Skeletal muscle tissue (tissue), 4 donors: ENCODE results near the gene PRKRA. TPM values are rescaled to one million over a fixed set of nuclear protein-coding genes. Genes with fewer than 3 reads are reported as not detected.
"Not testable (repeated sequence)": the region's sequence is repeated elsewhere in the genome, so short reads cannot be mapped to it uniquely, and the experiment has no call there.

Source experiments
- H3K27ac ChIP-seq: one replicate; pipeline ENCODE4 v1.7.0; 2013; ENCODE audit warnings: mild to moderate bottlenecking, low read depth, low read length, inconsistent platforms
- H3K27me3 ChIP-seq, 3 donors: one replicate each; pipeline ENCODE4 v1.7.0; 2013; ENCODE audit warnings: low read length in 3 of 3; ENCODE audit not compliant: control insufficient read depth in 3 of 3, insufficient read depth in 3 of 3
- H3K36me3 ChIP-seq, 3 donors: one replicate each; pipeline ENCODE4 v1.7.0; 2013; ENCODE audit warnings: low read length in 3 of 3; ENCODE audit not compliant: control insufficient read depth in 3 of 3, insufficient read depth in 3 of 3
- H3K4me1 ChIP-seq, 3 donors: one replicate each; pipeline ENCODE4 v1.7.0; 2013; ENCODE audit warnings: low read length in 3 of 3, mild to moderate bottlenecking in 3 of 3; ENCODE audit not compliant: control insufficient read depth in 3 of 3, insufficient read depth in 3 of 3
- H3K4me3 ChIP-seq, 3 donors: one replicate each; pipeline ENCODE4 v1.7.0; 2013; ENCODE audit warnings: low read length in 3 of 3
- H3K9ac ChIP-seq, 3 donors: one replicate each; pipeline ENCODE4 v1.7.0; 2013; ENCODE audit warnings: low read length in 3 of 3, mild to moderate bottlenecking in 3 of 3, moderate library complexity in 2 of 3, low read depth in 1 of 3
- H3K9me3 ChIP-seq, 3 donors: one replicate each; pipeline ENCODE4 v1.7.0; 2013; ENCODE audit warnings: low read length in 3 of 3; ENCODE audit not compliant: control insufficient read depth in 3 of 3
- total RNA-seq: library from RNA; depleted of rRNA; stranded (reverse); fragments of >200 nt; gene quantifications from one replicate; pipeline ENCODE4 v1.2.3, GENCODE V29; 2014
- donor health status: Osteomylitis.

Gene PRKRA
- total RNA-seq, 1 donor from 2014 or later, result 40.7 TPM

GRCh38 chr2:178436662-178437061 lies 14.3 kb downstream of the PRKRA start:
- Histone ChIP-seq H3K9ac (no peak overlapping the region), H3K27me3 (no peaks in the 10 kb centered on the region), H3K4me3 (no peak overlapping the region), H3K27ac (no peak overlapping the region), H3K36me3 (peaks cover 25 to 73% (median 57%) of the 10 kb centered on the region in 3 donors), H3K4me1 (no peaks in the 10 kb centered on the region), H3K9me3 (no peaks in the 10 kb centered on the region)

GRCh38 chr2:178429336-178429735 lies 21.6 kb downstream of the PRKRA start:
- Histone ChIP-seq H3K4me3 (no peak overlapping the region), H3K4me1 (no peaks in the 10 kb centered on the region), H3K36me3 (peaks cover 14 to 58% (median 46%) of the 10 kb centered on the region in 3 donors), H3K9ac (no peak overlapping the region), H3K9me3 (no peaks in the 10 kb centered on the region), H3K27me3 (no peaks in the 10 kb centered on the region), H3K27ac (no peak overlapping the region)

GRCh38 chr2:178428396-178428806 lies 22.6 kb downstream of the PRKRA start:
- peaks cover 12 to 51% (median 41%) of the 10 kb centered on the region in 3 donors for H3K36me3 ChIP-seq

GRCh38 chr2:178427458-178427857 lies 23.5 kb downstream of the PRKRA start:
- H3K9me3 ChIP-seq, result no peaks in the 10 kb centered on the region
- H3K27me3 ChIP-seq, result no peaks in the 10 kb centered on the region
- H3K27ac ChIP-seq, result no peak overlapping the region
- H3K9ac ChIP-seq, result no peak overlapping the region
- H3K4me1 ChIP-seq, result no peaks in the 10 kb centered on the region
- peaks cover 12 to 43% (median 33%) of the 10 kb centered on the region in 3 donors for H3K36me3 ChIP-seq
- no peak overlapping the region for H3K4me3 ChIP-seq

More at GRCh38 chr2:178428396-178428806, 22.6 kb downstream of the PRKRA start:
- no peaks in the 10 kb centered on the region for H3K4me1 ChIP-seq
- no peak overlapping the region for H3K27ac ChIP-seq
- H3K4me3 ChIP-seq, result no peak overlapping the region
- H3K9ac ChIP-seq, result no peak overlapping the region
- no peaks in the 10 kb centered on the region for H3K9me3 ChIP-seq
- no peaks in the 10 kb centered on the region for H3K27me3 ChIP-seq

GRCh38 chr2:178426388-178426787 lies 24.6 kb downstream of the PRKRA start:
- Histone ChIP-seq H3K9ac (no peak overlapping the region), H3K27me3 (no peaks in the 10 kb centered on the region), H3K27ac (no peak overlapping the region), H3K4me3 (no peak overlapping the region), H3K36me3 (peaks cover 6 to 33% (median 22%) of the 10 kb centered on the region in 3 donors), H3K4me1 (no peaks in the 10 kb centered on the region), H3K9me3 (no peaks in the 10 kb centered on the region)

GRCh38 chr2:178425255-178425827 lies 25.6 kb downstream of the PRKRA start:
- no peaks in the 10 kb centered on the region for H3K4me1 ChIP-seq
- no peak overlapping the region for H3K4me3 ChIP-seq
- no peak overlapping the region for H3K27ac ChIP-seq
- H3K9me3 ChIP-seq, result no peaks in the 10 kb centered on the region
- no peak overlapping the region for H3K9ac ChIP-seq
- peaks cover 3 to 24% (median 17%) of the 10 kb centered on the region in 3 donors for H3K36me3 ChIP-seq
- no peaks in the 10 kb centered on the region for H3K27me3 ChIP-seq

GRCh38 chr2:178423746-178424145 lies 27.2 kb downstream of the PRKRA start:
- H3K36me3 ChIP-seq, result peaks cover 3 to 10% (median 7%) of the 10 kb centered on the region in 3 donors
- not testable (repeated sequence) for H3K27ac ChIP-seq, H3K4me1 ChIP-seq, H3K4me3 ChIP-seq, H3K9me3 ChIP-seq, H3K9ac ChIP-seq, H3K27me3 ChIP-seq

- Histone ChIP-seq H3K27ac (no peak overlapping the region), H3K4me3 (no peak overlapping the region), H3K4me1 (no peaks in the 10 kb centered on the region), H3K9me3 (no peaks in the 10 kb centered on the region), H3K27me3 (no peaks in the 10 kb centered on the region), H3K9ac (no peak overlapping the region), H3K36me3 (peaks cover 0 to 7% (median 3%) of the 10 kb centered on the region in 3 donors)
Measured at GRCh38 chr2:178422097-178422496, 28.9 kb downstream of the PRKRA start.

GRCh38 chr2:178420463-178420999 lies 30.4 kb downstream of the PRKRA start:
- H3K9me3 ChIP-seq, result no peaks in the 10 kb centered on the region
- no peak overlapping the region for H3K27ac ChIP-seq
- no peaks in the 10 kb centered on the region for H3K4me1 ChIP-seq
- no peak overlapping the region for H3K4me3 ChIP-seq
- no peaks in the 10 kb centered on the region for H3K27me3 ChIP-seq
- no peaks in the 10 kb centered on the region for H3K36me3 ChIP-seq
- no peak overlapping the region for H3K9ac ChIP-seq

GRCh38 chr2:178419123-178419522 lies 31.9 kb downstream of the PRKRA start:
- no peaks in the 10 kb centered on the region for H3K27me3 ChIP-seq
- peaks cover 3 to 6% (median 4%) of the 10 kb centered on the region in 3 donors for H3K4me1 ChIP-seq
- no peak overlapping the region for H3K9ac ChIP-seq
- no peak overlapping the region for H3K4me3 ChIP-seq
- no peak overlapping the region for H3K27ac ChIP-seq
- no peaks in the 10 kb centered on the region for H3K9me3 ChIP-seq
- H3K36me3 ChIP-seq, result no peaks in the 10 kb centered on the region
